HT-29 (cell line): Measurements from ENCODE around the gene NPSR1. TPM values are rescaled to one million over a fixed set of nuclear protein-coding genes. Genes with fewer than 3 reads are reported as not detected.
A peak's percentile ranks its signal among the peaks of the same experiment; 100 is the strongest.
"Not testable (repeated sequence)": the region's sequence is repeated elsewhere in the genome, so short reads cannot be mapped to it uniquely, and the experiment has no call there.

Experiments used
- DNase-seq: peaks from one replicate; pipeline ENCODE4 v3.0.0-alpha.2; 2015; ENCODE audit warnings: low spot score
- total RNA-seq: library from RNA; depleted of rRNA; stranded (reverse); fragments of >200 nt; shearing (Covaris generic); gene quantifications from 2 replicates; pipeline ENCODE4 v1.2.3, GENCODE V29; 2014

The NPSR1 gene
- total RNA-seq, 1 experiment from 2014 or later: 3.0 TPM

DNA sequence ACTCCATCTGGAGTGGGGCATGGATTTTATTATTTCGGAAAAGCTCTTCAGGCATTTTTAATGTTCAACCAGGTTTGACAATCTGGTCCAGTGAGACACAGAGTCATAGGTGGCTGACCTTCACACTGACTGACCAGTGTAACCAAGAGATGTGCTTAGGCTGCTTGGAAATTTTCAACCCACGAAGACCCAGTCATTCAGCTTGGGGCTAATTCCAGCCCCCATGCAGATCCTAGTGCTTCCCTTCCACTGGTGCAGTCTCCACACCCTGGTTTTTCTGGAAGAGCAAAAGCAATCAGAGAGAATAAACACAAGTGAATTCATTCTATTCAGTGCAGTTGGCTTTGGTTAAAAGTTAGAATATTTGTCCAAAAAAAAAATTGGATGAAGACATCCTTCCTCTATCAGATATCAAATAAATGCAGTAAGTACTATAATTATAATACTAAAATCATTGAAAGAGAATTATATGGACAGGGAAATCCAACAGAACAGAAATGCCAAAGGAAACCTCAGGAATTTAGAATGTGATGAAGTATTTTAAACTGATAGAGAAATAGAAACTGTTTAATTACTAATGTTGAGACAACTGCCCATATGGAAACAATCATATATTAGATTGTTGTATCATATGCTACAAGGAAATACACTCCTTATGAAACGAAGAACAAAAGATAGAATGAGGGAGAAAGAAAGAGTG lies 178.0 kb downstream of the NPSR1 start:
- no peak for DNase-seq

DNA sequence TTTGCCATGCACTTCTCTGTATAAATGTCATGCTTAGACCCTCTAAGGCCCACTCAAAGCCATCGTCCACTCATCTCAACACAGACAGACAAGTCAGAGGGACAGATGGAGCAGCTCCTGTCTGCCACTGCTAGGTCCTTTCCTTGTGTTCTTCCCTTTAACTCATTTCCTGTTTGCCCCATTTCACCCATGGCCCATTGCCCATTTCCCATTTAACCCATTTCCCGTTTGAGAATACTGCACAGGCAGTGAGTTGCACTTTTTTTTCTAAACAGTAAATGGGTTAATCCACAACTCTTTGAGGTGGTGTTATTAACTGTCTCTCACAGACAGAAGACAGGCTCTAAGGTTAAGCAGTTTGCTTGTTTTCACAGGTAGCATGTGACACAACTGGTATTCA lies 179.3 kb downstream of the NPSR1 start:
- DNase-seq: peak; percentile 11

DNA sequence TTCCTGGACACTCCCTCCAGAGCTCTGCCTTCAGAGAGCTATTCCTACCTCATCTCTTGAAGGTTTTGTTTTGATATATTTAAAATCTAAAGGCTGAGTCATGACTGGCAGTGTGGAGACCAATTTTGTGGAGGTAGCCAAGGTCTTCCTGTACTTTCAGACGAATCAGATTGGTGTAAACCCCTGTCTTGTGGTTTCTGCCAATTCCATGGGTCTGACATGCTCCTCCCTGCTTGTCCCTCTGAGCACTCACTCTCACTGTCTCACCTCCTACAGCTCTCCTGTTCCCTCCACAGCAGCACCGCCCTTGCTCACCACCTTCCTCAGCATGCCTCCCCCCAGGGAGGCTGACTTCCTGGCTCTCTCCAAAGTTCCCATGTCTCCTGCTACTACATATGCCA lies 179.8 kb downstream of the NPSR1 start:
- DNase-seq: no peak

DNA sequence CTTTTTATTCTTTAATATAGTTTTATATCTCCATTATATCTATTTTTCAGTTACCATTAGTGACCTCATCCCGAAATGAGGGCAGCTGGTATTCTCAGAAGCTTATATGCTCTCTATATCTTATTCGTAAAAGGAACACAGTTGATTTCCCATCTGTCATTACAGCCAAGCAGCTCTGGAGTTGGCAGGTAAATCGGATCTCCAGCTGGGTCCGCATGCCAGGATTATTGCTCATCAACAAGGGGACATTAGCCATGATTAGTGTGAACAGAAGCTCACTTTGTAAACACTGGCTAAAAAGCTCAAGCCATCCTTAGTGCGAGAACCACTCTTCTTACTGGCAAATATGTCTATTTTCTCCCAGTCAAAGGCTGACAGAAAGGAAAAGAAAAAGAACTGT lies 180.3 kb downstream of the NPSR1 start:
- DNase-seq: no peak

DNA sequence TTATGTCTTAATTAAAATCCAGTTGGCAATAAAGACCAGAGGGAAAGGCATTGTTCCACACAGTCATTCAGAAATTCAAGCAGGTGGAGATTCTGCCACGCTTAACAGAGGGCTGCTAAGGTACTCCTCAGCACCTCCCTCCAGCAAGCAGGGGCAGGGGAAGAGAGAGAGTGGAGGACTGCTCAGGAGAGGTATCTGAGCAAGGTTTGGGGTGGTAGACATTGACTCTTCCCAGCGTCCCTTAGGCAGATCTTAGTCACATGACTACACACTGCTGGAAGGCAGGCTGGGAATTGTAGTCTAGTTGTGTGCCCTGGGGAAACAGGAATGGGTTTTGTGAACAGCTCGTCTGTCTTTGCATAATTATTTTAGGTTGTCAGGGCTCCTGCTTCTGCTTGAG lies 181.6 kb downstream of the NPSR1 start:
- DNase-seq: no peak

DNA sequence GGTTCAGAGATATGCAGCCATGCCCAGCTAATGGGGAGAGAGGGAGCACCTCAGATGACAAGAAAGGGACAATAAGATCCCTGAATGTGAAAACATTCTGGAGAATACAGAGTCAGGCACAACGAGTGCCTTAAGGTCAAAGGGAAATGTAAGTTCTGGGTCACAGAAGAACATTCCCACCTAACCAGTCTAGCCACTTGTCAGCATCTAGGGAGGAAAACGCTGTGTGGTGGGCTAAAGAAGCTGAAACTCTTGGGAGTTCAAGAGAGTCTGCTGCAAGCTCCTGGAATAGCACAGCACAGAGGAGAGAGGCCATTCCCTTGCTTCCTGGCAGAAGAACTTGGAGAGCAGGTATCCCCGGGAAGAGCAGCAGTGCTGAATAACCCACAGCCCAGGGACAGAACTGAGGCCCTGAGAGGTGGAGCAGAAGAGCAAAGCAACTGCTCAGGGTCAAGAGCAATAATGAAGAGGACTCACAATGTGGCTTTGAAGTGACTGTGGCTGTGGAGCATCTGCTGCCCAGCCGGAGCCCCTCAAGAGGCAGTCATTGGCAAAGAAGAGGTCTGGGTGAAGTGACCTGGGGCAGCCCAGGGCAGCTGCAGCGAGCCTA lies 182.3 kb downstream of the NPSR1 start:
- DNase-seq: peak; percentile 38

DNA sequence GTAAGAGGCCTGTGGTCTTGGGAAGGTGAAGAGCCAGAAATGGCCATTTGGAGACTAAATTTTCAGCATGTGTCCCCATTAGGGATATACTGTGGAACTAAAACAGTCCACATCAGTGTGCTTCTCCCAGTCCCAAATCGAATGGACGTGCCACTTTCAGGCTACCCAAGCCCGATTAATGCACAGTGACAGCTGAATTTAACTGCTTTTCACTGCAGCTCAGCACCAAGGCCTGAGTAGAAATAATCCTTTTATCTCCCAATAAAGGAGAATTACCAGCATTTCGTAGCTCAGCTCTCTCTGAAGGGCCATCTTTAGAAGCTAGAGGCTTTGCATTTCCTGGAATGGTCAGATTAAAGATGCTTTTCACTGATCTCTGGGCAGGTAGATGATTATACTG lies 183.3 kb downstream of the NPSR1 start:
- no peak for DNase-seq

DNA sequence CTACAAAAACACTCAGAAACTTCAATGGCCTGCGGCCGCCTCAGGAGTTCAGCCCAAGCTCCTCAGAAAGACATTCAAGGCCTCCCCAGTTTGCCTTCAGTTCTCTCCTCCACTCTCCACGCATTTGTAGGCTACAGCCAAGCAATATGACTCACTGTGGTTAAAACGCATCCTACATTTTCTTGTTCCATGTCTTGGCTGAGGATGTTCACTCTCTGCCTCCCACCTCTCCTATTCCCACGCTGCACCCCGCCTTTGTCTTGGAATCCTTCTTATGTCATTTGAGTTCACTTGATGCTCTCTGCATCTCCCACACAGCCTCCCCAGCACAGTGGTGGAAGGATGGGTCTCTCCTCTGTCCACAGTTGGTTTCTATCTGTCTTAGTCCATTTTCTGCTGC lies 184.8 kb downstream of the NPSR1 start:
- no peak for DNase-seq

DNA sequence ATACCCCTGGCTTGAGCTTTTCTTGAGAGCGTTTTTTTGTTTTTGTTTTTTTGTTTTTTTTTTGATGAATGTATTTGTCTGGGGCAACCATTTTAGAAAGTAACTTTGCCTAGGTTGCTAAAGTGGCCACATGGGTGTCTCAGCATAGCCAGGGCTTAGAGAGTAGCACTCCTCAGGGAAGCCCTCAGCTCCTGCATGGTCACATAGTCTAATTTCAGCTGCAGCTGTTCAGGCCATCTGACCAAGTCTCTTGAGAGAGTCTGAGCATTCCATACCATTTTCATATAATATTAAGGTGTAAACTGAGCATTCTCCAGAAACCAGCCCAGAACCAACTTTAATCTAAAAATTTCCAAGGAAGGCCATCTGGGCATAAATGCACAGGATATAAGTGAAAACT lies 186.4 kb downstream of the NPSR1 start:
- no peak for DNase-seq

DNA sequence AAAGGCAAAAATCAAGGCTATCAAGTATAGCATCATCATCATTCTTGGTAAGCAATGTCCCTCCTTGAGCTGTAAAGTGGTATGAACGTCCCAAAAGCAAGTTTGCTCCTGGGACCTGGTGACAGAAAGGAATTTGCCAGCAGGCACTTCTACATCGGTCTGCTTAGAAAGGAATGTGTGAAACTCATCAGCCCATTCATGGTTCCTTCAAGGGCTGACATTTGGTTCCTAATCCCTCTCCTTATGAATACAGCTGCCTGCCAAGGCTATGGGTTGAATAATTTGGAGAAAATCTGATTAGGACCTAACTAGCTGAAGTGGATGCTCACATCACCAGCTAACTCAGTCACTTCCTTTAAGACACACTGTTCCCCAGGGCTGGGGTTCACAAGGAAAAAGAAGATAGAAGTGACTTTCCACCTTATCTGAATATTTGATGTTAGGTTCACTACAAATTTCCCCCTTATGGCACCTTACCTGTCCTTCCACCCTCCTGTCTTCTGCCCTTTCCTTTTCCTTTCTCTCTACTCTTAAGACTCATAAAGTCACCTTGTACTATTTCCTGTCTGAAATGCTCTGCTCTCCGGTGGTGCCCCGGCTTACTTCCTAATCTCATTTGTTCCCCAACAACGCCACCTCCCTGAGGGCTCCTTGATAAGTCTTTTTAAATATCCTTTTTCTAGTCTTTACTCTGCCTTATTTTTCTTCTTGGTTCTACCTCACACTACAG lies 187.1 kb downstream of the NPSR1 start:
- DNase-seq: no peak

DNA sequence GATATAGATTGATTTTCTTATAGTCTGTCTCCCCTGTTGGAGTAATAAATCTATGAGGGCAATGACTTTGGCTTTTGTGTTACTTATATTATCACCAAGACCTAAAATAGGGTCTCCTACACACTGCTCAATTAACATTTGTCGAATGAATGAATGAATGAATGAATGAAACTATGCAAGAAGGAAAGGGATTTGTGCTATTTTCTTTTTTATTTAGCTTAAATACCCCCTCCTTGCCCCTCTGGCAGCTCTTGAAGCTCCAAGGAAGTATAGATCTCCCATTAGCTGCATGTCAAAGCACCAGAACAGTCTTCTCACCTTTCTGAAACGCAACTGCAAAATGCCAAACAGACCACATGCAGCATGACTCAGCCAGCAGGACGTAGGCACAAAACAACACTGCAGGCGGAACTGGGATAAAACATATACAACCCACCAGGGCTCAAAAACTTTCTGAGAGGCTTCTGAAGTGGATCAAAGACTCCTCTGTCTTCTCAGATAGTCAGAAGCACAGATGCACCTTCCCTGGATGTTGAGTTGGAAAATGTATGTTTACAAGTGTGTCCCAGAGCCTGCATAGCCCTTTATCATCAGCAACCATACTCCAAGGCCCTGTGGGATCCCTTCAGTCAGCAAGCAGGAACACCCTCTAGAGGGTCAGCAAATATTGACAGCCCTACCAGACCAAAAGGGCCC lies 187.8 kb downstream of the NPSR1 start:
- DNase-seq: peak; percentile 11

DNA sequence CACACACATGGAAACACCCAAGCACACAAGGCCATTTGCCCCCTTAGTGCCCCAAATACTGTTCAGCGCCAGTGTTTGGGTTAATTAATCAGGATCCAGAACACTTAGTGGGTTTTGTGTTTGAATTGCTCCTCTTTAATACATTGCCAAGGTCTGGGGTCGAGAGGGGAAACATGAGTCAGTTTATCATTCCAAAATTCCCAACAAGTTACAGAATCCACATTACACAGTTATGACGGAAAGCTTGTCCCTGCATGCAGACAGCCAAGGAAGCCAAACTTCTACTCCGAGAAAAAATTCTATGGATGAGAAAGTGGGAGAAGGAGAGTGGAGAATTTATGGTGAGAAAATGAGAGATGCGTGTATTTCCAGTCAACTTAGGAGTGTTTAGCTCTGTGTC lies 189.0 kb downstream of the NPSR1 start:
- DNase-seq: no peak

DNA sequence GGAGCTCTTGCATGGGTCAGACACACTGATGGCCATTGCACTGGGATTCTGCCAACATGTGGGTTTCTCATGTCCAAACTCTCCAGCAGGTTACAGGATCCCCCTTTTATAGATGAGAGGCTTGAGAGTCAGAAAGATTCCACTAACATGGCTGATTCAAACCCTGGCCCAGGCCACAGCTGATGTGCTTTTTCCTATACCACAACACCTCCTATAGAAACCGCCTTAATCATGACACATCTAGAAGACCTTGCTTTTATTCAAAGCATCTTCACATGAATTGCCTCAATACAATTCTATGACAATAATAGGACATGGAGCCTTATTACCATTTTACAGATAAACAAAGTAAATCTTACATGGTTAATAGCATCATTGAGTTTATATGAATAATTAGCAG lies 190.7 kb downstream of the NPSR1 start:
- DNase-seq: no peak

DNA sequence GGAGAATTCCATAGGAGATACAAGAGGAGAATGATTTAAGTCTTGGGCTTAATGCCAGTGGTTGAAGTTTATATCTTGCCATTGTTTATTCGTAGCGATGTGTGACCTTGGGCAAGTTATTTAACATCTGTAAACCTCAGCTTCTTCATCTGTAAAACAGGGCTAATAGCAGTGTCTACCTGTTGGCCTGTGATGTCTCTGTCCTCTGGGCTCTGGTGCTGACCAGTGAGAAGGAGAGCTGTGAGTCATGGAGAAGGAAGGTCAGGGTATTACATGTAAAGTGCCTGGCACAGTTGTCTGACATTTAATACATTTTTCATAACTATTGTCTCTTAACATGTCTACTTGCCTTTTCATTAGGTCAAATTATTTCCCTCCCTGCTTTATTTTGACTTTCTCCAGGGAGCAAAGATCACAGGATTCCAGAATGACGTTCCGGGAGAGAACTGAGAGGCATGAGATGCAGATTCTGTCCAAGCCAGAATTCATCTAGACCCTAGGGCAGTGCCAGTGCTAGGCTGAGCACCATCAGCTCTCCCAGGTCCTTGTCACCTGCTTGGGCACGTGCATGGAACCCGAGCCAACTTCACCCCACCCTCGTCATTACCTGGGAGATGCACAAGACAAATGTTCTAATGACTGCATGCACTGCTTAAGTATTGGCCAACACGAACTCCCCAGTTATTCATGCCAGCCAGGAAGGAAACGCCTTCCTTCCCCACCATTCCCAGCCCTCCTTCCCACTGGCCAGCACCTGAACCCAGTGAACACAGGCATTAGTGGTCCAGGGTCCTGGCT lies 191.3 kb downstream of the NPSR1 start:
- peak; percentile 27 for DNase-seq

DNA sequence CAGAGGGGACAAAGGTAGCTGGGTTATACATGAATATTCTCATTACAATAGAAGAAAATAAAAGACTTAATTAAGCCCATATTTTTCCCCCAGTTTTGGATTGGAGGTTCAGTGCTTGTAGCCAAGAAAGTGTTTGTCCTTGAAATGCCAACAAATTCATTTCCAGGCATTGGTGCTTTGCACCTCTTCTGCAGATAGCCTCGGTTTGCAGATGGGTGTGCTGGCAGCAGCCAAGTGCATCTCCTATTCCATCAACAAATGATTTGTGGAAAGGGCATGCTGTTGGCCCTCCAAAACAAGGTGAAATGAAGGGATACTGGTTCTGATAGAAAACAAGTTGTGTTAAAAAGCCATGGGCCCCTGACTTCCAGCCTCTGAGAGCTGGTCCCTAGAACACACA lies 192.0 kb downstream of the NPSR1 start:
- no peak for DNase-seq

DNA sequence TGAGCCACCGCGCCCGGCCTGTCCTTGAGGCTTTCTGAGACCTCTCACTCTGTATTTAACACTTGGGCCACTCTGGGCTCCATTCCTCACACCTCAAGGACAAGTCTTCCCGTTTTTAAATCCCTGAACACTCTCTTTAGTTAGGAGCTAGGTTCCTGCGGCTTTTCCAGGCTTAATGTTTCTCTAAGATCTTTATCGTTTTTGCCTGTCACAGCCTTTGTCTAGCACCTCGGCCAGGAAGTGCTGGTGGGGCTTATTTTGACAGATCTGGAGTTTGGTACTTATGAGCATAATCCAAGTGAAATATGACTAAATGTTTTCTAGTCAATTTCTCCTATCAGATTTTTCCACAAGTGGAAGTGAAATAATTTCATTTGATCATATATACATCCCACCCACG lies 192.7 kb downstream of the NPSR1 start:
- DNase-seq: no peak

DNA sequence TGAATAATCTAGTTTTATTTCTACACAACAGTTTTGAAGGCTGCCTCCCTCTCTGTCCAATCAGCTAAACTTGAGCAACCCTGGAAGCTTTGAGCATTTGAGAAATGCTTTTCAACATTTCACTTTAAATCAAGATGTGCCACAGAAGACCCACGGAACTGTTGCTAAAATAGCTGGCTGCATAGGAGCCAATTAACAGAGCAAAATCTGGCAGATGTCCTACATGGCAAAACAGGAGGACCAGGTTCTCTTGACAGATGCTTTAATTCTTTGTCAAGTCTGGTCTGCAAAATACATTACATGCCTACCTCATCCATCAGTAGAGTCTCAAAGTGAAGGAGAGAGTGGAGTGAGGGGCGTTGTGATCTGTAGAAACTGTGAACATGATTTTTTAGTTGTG lies 193.4 kb downstream of the NPSR1 start:
- DNase-seq: no peak

DNA sequence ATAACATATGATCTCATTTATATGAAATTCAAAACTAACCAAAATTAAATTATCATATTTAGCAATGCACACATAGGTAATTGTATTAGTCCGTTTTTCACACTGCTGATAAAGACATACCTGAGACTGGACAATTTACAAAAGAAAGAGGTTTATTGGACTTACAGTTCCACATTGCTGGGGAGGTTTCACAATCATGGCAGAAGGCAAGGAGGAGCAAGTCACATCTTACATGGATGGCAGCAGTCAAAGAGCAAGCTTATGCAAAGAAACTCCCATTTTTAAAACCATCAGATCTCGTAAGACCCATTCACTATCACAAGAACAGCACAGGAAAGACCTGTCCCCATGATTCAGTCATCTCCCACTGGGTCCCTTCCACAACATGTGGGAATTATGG lies 200.4 kb downstream of the NPSR1 start:
- not testable (repeated sequence) for DNase-seq

DNA sequence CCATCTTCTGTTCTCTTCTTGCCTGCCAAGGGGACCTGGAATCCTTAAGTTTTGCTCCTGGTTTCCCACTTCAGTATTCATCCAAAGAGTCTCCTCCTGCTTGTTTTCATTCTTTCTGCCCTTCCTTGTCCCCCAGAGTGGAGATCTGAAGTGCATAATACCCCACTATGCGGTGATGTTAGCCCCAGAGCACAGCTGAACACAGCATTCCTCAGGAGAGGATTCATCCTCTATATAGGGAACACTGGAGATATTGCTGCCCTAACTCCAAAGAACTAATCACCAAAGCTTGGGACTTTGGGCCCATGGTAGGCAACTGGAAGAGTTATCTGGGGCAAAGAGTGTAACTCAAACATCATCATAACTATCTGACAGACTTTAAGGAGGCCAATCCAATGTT lies 201.3 kb downstream of the NPSR1 start:
- DNase-seq: not testable (repeated sequence)

DNA sequence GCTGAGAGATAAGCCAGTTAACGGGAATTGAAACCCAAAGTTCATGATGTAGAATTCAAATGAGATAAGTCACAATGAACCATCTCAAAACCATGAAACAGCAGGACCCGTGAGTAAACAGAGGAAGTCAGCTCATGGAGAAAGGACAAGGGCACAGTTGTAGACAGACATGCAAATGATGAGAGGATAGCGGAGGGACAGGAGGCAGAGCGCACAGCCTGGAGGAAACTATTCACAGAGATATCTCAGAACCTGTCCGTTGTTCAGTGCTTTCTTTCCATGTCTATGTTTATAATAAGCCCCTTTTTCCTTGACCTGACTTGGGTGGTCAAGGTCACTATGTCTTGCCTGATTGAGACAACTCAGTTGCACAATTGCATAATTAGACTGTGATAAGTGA lies 208.2 kb downstream of the NPSR1 start:
- DNase-seq: not testable (repeated sequence)

DNA sequence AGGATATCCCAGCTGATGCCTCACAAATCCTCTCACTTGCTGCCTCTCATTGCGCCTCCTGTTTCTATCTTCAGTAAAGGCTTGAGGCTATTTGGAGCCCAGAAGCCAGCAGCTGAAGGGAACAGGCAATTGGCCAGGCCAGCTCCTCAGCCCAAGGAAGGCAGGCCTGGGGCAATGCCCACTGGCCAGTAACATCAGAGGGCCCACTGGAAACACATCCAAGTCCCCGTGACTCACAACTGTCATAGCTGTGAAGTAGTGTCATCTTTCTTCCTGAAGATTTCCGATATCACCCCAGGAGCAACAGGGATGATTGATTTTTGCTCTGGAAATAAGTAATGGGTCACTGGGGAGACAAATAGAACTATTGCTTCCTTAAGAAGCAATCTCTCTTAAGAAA lies 209.3 kb downstream of the NPSR1 start:
- DNase-seq: not testable (repeated sequence)

DNA sequence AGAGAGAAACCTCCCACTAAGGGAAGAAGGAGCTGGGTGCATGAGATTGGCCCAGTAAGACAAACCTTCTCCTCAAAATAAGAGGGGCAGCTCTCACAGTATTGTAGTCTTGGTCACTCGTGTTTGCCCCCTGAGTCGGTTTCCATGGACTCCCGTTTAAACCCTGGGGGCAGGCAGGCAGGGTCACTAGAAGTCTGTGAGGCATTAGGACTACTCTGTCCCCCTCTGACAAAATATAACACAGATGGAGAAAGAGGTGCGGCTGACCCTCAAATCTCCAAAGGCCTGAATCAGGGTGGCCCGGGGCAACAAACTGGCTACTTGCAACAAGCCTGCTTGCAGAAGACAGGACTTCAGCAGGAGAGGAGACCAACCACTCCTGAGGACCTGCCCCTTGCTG lies 210.6 kb downstream of the NPSR1 start:
- not testable (repeated sequence) for DNase-seq
